HepG2 (cell line): ENCODE data around the gene TXNDC16. TPM values are rescaled to one million over a fixed set of nuclear protein-coding genes. Genes with fewer than 3 reads are reported as not detected.

Experiments
- ATAC-seq: fragments of 200-7000 bp; cut with Tn5 transposase; 3 replicates; pipeline ENCODE4 v1.9.1; 2020; ENCODE audit warnings: mild to moderate bottlenecking, moderate library complexity
- BruUV-seq: library from RNA; stranded (reverse); fragments of 400-500 nt; replicated peaks from 2 replicates; lab custom pipeline; 2021; lab: Mats Ljungman, UMichigan
- CTCF ChIA-PET: fragments of 300-600 bp; formaldehyde crosslinking; extraction: SDS; loops from one replicate; lab custom pipeline; 2021; ENCODE audit warnings: low total read pairs, inconsistent platforms, low intra/inter-chr PET ratio; lab: Yijun Ruan, JAX
- POLR2A ChIA-PET: fragments of 350-600 bp; sonication (Branson Sonifier 250); formaldehyde crosslinking; loops from one replicate; lab custom pipeline; 2020; ENCODE audit warnings: antibody characterized with exemption, inconsistent platforms; lab: Yijun Ruan, JAX
- DNase-seq: peaks from one replicate; pipeline ENCODE4 v3.0.0-alpha.2; 2015; ENCODE audit warnings: low spot score
- FAIRE-seq: peaks from 3 replicates; lab custom pipeline; 2011; peaks lifted over from hg19 to GRCh38; lab: Jason Lieb, UNC
- H2AFZ ChIP-seq: one replicate; pipeline ENCODE4 v1.6.1; 2011; ENCODE audit warnings: low read length, inconsistent platforms
- H3K27ac ChIP-seq: fragments of 300-600 bp; 3 replicates; pipeline ENCODE4 v1.8.0; 2011; ENCODE audit warnings: mixed run types, mild to moderate bottlenecking, mixed read lengths, low read length, inconsistent platforms; ENCODE audit not compliant: insufficient read depth; ENCODE audit errors: extremely low read length
- H3K27me3 ChIP-seq, 2 experiments: fragments of 200-600 bp in 1 of 2; 2 replicates in 1 of 2; 3 replicates in 1 of 2; pipeline versions ENCODE4 v1.6.0 to v1.8.0; 2011; ENCODE audit warnings: low read length in 2 of 2, mild to moderate bottlenecking in 2 of 2, moderate library complexity in 2 of 2, inconsistent platforms in 1 of 2; ENCODE audit not compliant: insufficient read depth in 2 of 2, control insufficient read depth in 1 of 2
- H3K36me3 ChIP-seq, 2 experiments: fragments of 200-600 bp in 1 of 2; replicated peaks in 1 of 2; 2 replicates in 1 of 2; 3 replicates in 1 of 2; pipeline versions ENCODE4 v1.5.1 to v1.8.0; 2011; ENCODE audit warnings: low read length in 2 of 2, inconsistent platforms in 1 of 2; ENCODE audit not compliant: insufficient read depth in 2 of 2, control insufficient read depth in 1 of 2
- H3K4me1 ChIP-seq: 2 replicates; pipeline ENCODE4 v1.5.1; 2012; ENCODE audit warnings: low read length, inconsistent platforms; ENCODE audit not compliant: insufficient read depth
- H3K4me2 ChIP-seq: 2 replicates; pipeline ENCODE4 v1.6.0; 2011; ENCODE audit warnings: low read depth, low read length, inconsistent platforms
- H3K4me3 ChIP-seq, 3 experiments: fragments of 200-600 bp in 1 of 3; sonication (generic), shearing (Covaris generic) in 1 of 3; replicated peaks in 1 of 3; 2 replicates each; pipeline ENCODE4 v1.5.1; 2011 to 2016; ENCODE audit warnings: low read length in 3 of 3, inconsistent platforms in 2 of 3, low read depth in 2 of 3, mild to moderate bottlenecking in 2 of 3, control low read depth in 1 of 3, mixed read lengths in 1 of 3; ENCODE audit not compliant: insufficient read depth in 1 of 3
- H3K79me2 ChIP-seq: one replicate; pipeline ENCODE4 v1.6.1; 2011; ENCODE audit warnings: low read length, inconsistent platforms; ENCODE audit not compliant: insufficient read depth
- H3K9ac ChIP-seq: 2 replicates; pipeline ENCODE4 v1.6.0; 2011; ENCODE audit warnings: mild to moderate bottlenecking, low read depth, low read length, inconsistent platforms; ENCODE audit not compliant: insufficient read depth
- H3K9me3 ChIP-seq: 2 replicates; pipeline ENCODE4 v1.5.1; 2012; ENCODE audit warnings: mild to moderate bottlenecking, low read length
- H4K20me1 ChIP-seq: 2 replicates; pipeline ENCODE4 v1.6.0; 2011; ENCODE audit warnings: inconsistent platforms, mild to moderate bottlenecking, low read length, moderate library complexity; ENCODE audit not compliant: insufficient read depth
- BORCS8-MEF2B ChIP-seq: sonication (generic); formaldehyde crosslinking; IDR thresholded peaks from 2 replicates; pipeline ENCODE4 v1.8.0; 2022; ENCODE audit warnings: mild to moderate bottlenecking, missing genetic modification reagents
- ELF4 ChIP-seq: sonication (generic); formaldehyde crosslinking; IDR thresholded peaks from 2 replicates; pipeline ENCODE4 v1.5.0; 2020; ENCODE audit warnings: missing genetic modification reagents, mild to moderate bottlenecking, moderate library complexity, borderline replicate concordance
- KDM5B ChIP-seq: sonication (generic); formaldehyde crosslinking; IDR thresholded peaks from 2 replicates; pipeline ENCODE4 v1.4.0; 2020; ENCODE audit warnings: missing genetic modification reagents, mild to moderate bottlenecking, borderline replicate concordance
- SAFB2 ChIP-seq: sonication (generic); formaldehyde crosslinking; IDR thresholded peaks from 2 replicates; pipeline ENCODE4 v1.5.1; 2020; ENCODE audit warnings: missing genetic modification reagents, low read depth, mild to moderate bottlenecking, borderline replicate concordance
- SAP130 ChIP-seq: IDR thresholded peaks from 2 replicates; pipeline ENCODE4 v1.6.1; 2016; ENCODE audit warnings: low read depth
- SMYD3 ChIP-seq: sonication (generic); formaldehyde crosslinking; IDR thresholded peaks from 2 replicates; pipeline ENCODE4 v1.8.1; 2023; ENCODE audit warnings: mild to moderate bottlenecking, missing genetic modification reagents
- YEATS4 ChIP-seq: sonication (generic); formaldehyde crosslinking; IDR thresholded peaks from 2 replicates; pipeline ENCODE4 v1.4.0; 2020; ENCODE audit warnings: missing genetic modification reagents, borderline replicate concordance
- ZNF260 ChIP-seq: sonication (generic); formaldehyde crosslinking; IDR thresholded peaks from 2 replicates; pipeline ENCODE4 v1.4.0; 2020; ENCODE audit warnings: missing genetic modification reagents, low read depth, mild to moderate bottlenecking, borderline replicate concordance
- ZNF274 ChIP-seq: sonication (generic); formaldehyde crosslinking; IDR thresholded peaks from 2 replicates; pipeline ENCODE4 v1.5.1; 2020; ENCODE audit warnings: mild to moderate bottlenecking, missing genetic modification reagents
- ZNF563 ChIP-seq: sonication (generic); formaldehyde crosslinking; IDR thresholded peaks from 2 replicates; pipeline ENCODE4 v1.8.0; 2022; ENCODE audit warnings: mild to moderate bottlenecking, moderate library complexity, missing genetic modification reagents
- ZNF768 ChIP-seq: sonication (generic); formaldehyde crosslinking; IDR thresholded peaks from 2 replicates; pipeline ENCODE4 v1.4.0; 2020; ENCODE audit warnings: missing genetic modification reagents
- ZNF777 ChIP-seq: sonication (generic); formaldehyde crosslinking; IDR thresholded peaks from 2 replicates; pipeline ENCODE4 v1.4.0; 2020; ENCODE audit warnings: missing genetic modification reagents
- ZNF891 ChIP-seq: sonication (generic); formaldehyde crosslinking; IDR thresholded peaks from 2 replicates; pipeline ENCODE4 v1.5.0; 2020; ENCODE audit warnings: mild to moderate bottlenecking, missing genetic modification reagents
- WGBS: methylation state at CpG from one replicate; pipeline ENCODE4 v1.1.6; 2017; ENCODE audit warnings: low lambda C conversion rate; 5-methylcytosine and 5-hydroxymethylcytosine counted together
- in situ Hi-C: cut with HindIII; loops from 2 replicates; pipeline ENCODE4 v1.10.0; 2017; ENCODE audit warnings: low pct_unique_long_range_greater_than_20kb; ENCODE audit not compliant: extremely low pct_ligation_motif_present
- intact Hi-C: fragments of 100-400 bp; cut with micrococcal nuclease; formaldehyde crosslinking; loops from one replicate; pipeline ENCODE4 v1.10.0; 2022; ENCODE audit not compliant: unreplicated experiment
- polyA plus RNA-seq, 8 experiments: library from polyadenylated mRNA; depleted of rRNA in 3 of 8; stranded (reverse) in 7 of 8; unstranded in 1 of 8; fragments of >200 nt; fragmentation: Illumina TruSeq in 4 of 8; extraction: Trizol in 4 of 8; gene quantifications; 2 replicates each; pipeline versions ENCODE4 v1.2.1 to v1.2.3, GENCODE V29; 2011 to 2016; ENCODE audit warnings: low read depth in 4 of 8, missing spikeins in 1 of 8, mixed read lengths in 1 of 8; ENCODE audit not compliant: insufficient read depth in 1 of 8
- total RNA-seq, 5 experiments: library from RNA; depleted of rRNA; stranded (reverse); fragments of >200 nt; fragmentation: Illumina TruSeq; extraction: Trizol; gene quantifications; 2 replicates each; pipeline ENCODE4 v1.2.3, GENCODE V29; 2016; ENCODE audit warnings: low read depth in 1 of 5
- TF ChIP-seq, protein P1 (sequence below): sonication (generic); IDR thresholded peaks from 2 replicates; pipeline ENCODE4 v1.6.1; 2016; ENCODE audit warnings: low read depth, borderline replicate concordance
- TF ChIP-seq, protein P2 (sequence below): sonication (generic); formaldehyde crosslinking; IDR thresholded peaks from 2 replicates; pipeline ENCODE4 v1.5.0; 2020; ENCODE audit warnings: mild to moderate bottlenecking, missing genetic modification reagents
- TF ChIP-seq, protein P3 (sequence below): sonication (generic); formaldehyde crosslinking; IDR thresholded peaks from 2 replicates; pipeline ENCODE4 v1.4.0; 2020; ENCODE audit warnings: missing genetic modification reagents
- TF ChIP-seq, protein P4 (sequence below): sonication (generic); formaldehyde crosslinking; IDR thresholded peaks from 2 replicates; pipeline ENCODE4 v1.8.1; 2023; ENCODE audit warnings: missing genetic modification reagents, inconsistent platforms, borderline replicate concordance

Gene TXNDC16
- total and polyA plus RNA-seq, 2 of the 13 experiments (the other 11 are each of a cell fraction or from before 2014, with no cell fraction given): 4.6 to 6.2 TPM

DNA sequence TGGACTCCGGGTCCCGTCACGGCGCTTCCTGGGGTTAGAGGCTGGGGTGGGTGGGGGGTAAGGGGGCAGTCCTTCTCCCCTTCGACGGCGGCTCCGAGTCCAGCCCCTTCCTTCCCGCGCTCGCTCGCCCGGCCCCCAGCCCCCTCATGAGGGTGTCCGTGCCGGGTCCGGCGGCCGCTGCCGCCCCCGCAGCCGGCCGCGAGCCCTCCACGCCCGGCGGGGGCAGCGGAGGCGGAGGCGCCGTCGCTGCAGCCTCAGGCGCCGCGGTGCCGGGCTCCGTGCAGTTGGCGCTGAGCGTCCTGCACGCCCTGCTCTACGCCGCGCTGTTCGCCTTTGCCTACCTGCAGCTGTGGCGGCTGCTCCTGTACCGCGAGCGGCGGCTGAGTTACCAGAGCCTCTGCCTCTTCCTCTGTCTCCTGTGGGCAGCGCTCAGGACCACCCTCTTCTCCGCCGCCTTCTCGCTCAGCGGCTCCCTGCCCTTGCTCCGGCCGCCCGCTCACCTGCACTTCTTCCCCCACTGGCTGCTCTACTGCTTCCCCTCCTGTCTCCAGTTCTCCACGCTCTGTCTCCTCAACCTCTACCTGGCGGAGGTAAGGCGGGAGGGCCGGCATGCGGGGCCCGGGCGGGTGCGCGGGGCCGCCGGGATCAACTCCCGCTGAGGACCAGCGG lies 831 bp upstream of the TXNDC16 start:
- in situ Hi-C loops: no loop called here
- peak overlapping the region; percentile 51 for H3K27ac ChIP-seq
- peak; percentile 40; the same call in 1 of the 2 replicates for TF ChIP-seq KDM5B (CRISPR knock-in tag)
- TF ChIP-seq, protein P1, sequence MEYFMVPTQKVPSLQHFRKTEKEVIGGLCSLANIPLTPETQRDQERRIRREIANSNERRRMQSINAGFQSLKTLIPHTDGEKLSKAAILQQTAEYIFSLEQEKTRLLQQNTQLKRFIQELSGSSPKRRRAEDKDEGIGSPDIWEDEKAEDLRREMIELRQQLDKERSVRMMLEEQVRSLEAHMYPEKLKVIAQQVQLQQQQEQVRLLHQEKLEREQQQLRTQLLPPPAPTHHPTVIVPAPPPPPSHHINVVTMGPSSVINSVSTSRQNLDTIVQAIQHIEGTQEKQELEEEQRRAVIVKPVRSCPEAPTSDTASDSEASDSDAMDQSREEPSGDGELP: 0 out of 2 replicates have a peak, but pooled peaks have one; percentile 7
- 0 out of 2 replicates have a peak, but pooled peaks have one; percentile 41 for TF ChIP-seq ZNF274 (CRISPR knock-in tag)
- TF ChIP-seq ZNF563 (CRISPR knock-in tag): peak; percentile 45; the same call in 1 of the 2 replicates
- TF ChIP-seq, protein P2, sequence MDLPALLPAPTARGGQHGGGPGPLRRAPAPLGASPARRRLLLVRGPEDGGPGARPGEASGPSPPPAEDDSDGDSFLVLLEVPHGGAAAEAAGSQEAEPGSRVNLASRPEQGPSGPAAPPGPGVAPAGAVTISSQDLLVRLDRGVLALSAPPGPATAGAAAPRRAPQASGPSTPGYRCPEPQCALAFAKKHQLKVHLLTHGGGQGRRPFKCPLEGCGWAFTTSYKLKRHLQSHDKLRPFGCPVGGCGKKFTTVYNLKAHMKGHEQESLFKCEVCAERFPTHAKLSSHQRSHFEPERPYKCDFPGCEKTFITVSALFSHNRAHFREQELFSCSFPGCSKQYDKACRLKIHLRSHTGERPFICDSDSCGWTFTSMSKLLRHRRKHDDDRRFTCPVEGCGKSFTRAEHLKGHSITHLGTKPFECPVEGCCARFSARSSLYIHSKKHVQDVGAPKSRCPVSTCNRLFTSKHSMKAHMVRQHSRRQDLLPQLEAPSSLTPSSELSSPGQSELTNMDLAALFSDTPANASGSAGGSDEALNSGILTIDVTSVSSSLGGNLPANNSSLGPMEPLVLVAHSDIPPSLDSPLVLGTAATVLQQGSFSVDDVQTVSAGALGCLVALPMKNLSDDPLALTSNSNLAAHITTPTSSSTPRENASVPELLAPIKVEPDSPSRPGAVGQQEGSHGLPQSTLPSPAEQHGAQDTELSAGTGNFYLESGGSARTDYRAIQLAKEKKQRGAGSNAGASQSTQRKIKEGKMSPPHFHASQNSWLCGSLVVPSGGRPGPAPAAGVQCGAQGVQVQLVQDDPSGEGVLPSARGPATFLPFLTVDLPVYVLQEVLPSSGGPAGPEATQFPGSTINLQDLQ: no peak
- peak; percentile 51 for TF ChIP-seq SAP130
- 0 out of 2 replicates have a peak, but pooled peaks have one; percentile 40 for TF ChIP-seq SAFB2 (CRISPR knock-in tag)
- TF ChIP-seq BORCS8-MEF2B: 0 out of 2 replicates have a peak, but pooled peaks have one; percentile 26
- TF ChIP-seq ZNF260 (CRISPR knock-in tag): no peak
- peak; percentile 49; the same call in 1 of the 2 replicates for TF ChIP-seq ZNF768 (CRISPR knock-in tag)
- no peak for TF ChIP-seq SMYD3
- TF ChIP-seq, protein P3, sequence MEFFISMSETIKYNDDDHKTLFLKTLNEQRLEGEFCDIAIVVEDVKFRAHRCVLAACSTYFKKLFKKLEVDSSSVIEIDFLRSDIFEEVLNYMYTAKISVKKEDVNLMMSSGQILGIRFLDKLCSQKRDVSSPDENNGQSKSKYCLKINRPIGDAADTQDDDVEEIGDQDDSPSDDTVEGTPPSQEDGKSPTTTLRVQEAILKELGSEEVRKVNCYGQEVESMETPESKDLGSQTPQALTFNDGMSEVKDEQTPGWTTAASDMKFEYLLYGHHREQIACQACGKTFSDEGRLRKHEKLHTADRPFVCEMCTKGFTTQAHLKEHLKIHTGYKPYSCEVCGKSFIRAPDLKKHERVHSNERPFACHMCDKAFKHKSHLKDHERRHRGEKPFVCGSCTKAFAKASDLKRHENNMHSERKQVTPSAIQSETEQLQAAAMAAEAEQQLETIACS (CRISPR knock-in tag): 0 out of 2 replicates have a peak, but pooled peaks have one; percentile 20
- TF ChIP-seq YEATS4 (CRISPR knock-in tag): 0 out of 2 replicates have a peak, but pooled peaks have one; percentile 25
- TF ChIP-seq, protein P4, sequence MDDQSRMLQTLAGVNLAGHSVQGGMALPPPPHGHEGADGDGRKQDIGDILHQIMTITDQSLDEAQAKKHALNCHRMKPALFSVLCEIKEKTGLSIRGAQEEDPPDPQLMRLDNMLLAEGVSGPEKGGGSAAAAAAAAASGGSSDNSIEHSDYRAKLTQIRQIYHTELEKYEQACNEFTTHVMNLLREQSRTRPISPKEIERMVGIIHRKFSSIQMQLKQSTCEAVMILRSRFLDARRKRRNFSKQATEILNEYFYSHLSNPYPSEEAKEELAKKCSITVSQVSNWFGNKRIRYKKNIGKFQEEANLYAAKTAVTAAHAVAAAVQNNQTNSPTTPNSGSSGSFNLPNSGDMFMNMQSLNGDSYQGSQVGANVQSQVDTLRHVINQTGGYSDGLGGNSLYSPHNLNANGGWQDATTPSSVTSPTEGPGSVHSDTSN (CRISPR knock-in tag): 0 out of 2 replicates have a peak, but pooled peaks have one; percentile 4
- TF ChIP-seq ELF4: no peak
- peak; percentile 70 for TF ChIP-seq ZNF891
- peak; percentile 94 for TF ChIP-seq ZNF777

More for the DNA sequence above, 831 bp upstream of the TXNDC16 start:
- Histone ChIP-seq H3K36me3 (no peaks in the 10 kb centered on the region; a peak in 1 of 5 replicates), H3K9me3 (no peaks in the 10 kb centered on the region), H2AFZ (no peak overlapping the region), H4K20me1 (no peaks in the 10 kb centered on the region), H3K4me1 (peaks cover 38% of the 10 kb centered on the region), H3K9ac (peak overlapping the region; percentile 66), H3K27me3 (no peaks in the 10 kb centered on the region; a peak in 1 of 5 replicates), H3K79me2 (peaks cover 8% of the 10 kb centered on the region), H3K4me2 (peak overlapping the region; percentile 99), H3K4me3 (peak overlapping the region; percentile 76 to 92 (median 88))
- FAIRE-seq: no peak
- intact Hi-C loops: loop anchor here (5.0 kb wide), 3 partner anchors 96 to 246 kb away; partner anchors contain the start of gene PSMC6
- no peak for DNase-seq
- ChIA-PET POLR2A (interaction anchor here (1.0 to 1.5 kb wide), 7 partner anchors 10 to 238 kb away, joined by 3 to 6 read pairs (median 4); partner anchors contain the start of genes ERO1A, GNPNAT1 and STYX), CTCF (no interaction called here)
- ATAC-seq: peak; percentile 34
- 0% methylated on average over 24 of the region's 69 CpGs for WGBS
- BruUV-seq: no TSS peak
